PC-9 (cell line): Measurements from ENCODE around the gene GIMAP8.

ENCODE experiments used
- EZH2 ChIP-seq: fragments of 200-600 bp; sonication (generic); IDR thresholded peaks from 2 replicates; pipeline ENCODE4 v1.8.0; 2017; ENCODE audit warnings: antibody characterized with exemption, low read depth
- TF ChIP-seq, protein P1 (sequence below): fragments of 200-600 bp; sonication (generic); conservative IDR thresholded peaks from 2 replicates; pipeline ENCODE4 v1.6.1; 2017; ENCODE audit warnings: mixed run types, antibody characterized with exemption, mild to moderate bottlenecking, moderate library complexity

GRCh38 chr7:150441524-150441923 is 8.9 kb upstream of the GIMAP8 start:
- TF ChIP-seq, protein P1, sequence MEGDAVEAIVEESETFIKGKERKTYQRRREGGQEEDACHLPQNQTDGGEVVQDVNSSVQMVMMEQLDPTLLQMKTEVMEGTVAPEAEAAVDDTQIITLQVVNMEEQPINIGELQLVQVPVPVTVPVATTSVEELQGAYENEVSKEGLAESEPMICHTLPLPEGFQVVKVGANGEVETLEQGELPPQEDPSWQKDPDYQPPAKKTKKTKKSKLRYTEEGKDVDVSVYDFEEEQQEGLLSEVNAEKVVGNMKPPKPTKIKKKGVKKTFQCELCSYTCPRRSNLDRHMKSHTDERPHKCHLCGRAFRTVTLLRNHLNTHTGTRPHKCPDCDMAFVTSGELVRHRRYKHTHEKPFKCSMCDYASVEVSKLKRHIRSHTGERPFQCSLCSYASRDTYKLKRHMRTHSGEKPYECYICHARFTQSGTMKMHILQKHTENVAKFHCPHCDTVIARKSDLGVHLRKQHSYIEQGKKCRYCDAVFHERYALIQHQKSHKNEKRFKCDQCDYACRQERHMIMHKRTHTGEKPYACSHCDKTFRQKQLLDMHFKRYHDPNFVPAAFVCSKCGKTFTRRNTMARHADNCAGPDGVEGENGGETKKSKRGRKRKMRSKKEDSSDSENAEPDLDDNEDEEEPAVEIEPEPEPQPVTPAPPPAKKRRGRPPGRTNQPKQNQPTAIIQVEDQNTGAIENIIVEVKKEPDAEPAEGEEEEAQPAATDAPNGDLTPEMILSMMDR: no peak
- no peak for TF ChIP-seq EZH2
